GM21576 (cell line): ENCODE measurements around the gene GDI2.
"Not testable (repeated sequence)": the region's sequence is repeated elsewhere in the genome, so short reads cannot be mapped to it uniquely, and the experiment has no call there.

Experiments
- ATAC-seq: cut with Tn5 transposase; IDR thresholded peaks from one replicate; pipeline ENCODE4 v1.9.1; 2021; ENCODE audit warnings: mild to moderate bottlenecking, moderate library complexity; ENCODE audit not compliant: unreplicated experiment

GDI2 gene

GRCh38 chr10:5788969-5789368 lies 24.3 kb downstream of the GDI2 start:
- no peak for ATAC-seq

- no peak for ATAC-seq
Observed at GRCh38 chr10:5783300-5783699, 29.9 kb downstream of the GDI2 start.

GRCh38 chr10:5782174-5782573 lies 31.1 kb downstream of the GDI2 start:
- no peak for ATAC-seq

- no peak for ATAC-seq
Observed at GRCh38 chr10:5779730-5780129, 33.5 kb downstream of the GDI2 start.

GRCh38 chr10:5777758-5778157 lies 35.5 kb downstream of the GDI2 start:
- not testable (repeated sequence) for ATAC-seq

- no peak for ATAC-seq
Observed at GRCh38 chr10:5776881-5777197, 36.4 kb downstream of the GDI2 start.

- ATAC-seq, result no peak
Observed at GRCh38 chr10:5776136-5776880, 36.9 kb downstream of the GDI2 start.

GRCh38 chr10:5775685-5776084 lies 37.5 kb downstream of the GDI2 start:
- ATAC-seq, result no peak

GRCh38 chr10:5774987-5775620 lies 38.1 kb downstream of the GDI2 start:
- no peak for ATAC-seq

GRCh38 chr10:5766189-5766588 lies 47.0 kb downstream of the GDI2 start:
- ATAC-seq, result no peak

- no peak for ATAC-seq
Observed at GRCh38 chr10:5765617-5766016, 47.6 kb downstream of the GDI2 start.

GRCh38 chr10:5764422-5765297 lies 48.6 kb downstream of the GDI2 start:
- no peak for ATAC-seq

- no peak for ATAC-seq
Observed at GRCh38 chr10:5762531-5762930, 50.7 kb downstream of the GDI2 start.

GRCh38 chr10:5761220-5761619 lies 52.0 kb downstream of the GDI2 start:
- no peak for ATAC-seq

- no peak for ATAC-seq
Observed at GRCh38 chr10:5760515-5760914, 52.7 kb downstream of the GDI2 start.

GRCh38 chr10:5758927-5759326 lies 54.3 kb downstream of the GDI2 start:
- ATAC-seq, result no peak

GRCh38 chr10:5757766-5758517 lies 55.3 kb downstream of the GDI2 start:
- ATAC-seq, result no peak

- ATAC-seq, result no peak
Observed at GRCh38 chr10:5752301-5752871, 60.8 kb downstream of the GDI2 start.

- ATAC-seq, result no peak
Observed at GRCh38 chr10:5751601-5752253, 61.5 kb downstream of the GDI2 start.

- no peak for ATAC-seq
Observed at GRCh38 chr10:5748394-5748803, 64.8 kb downstream of the GDI2 start.
